Ishikawa (cell line): ENCODE results near the gene KRTAP20-2.

Experiments
- CEBPB ChIP-seq: IDR thresholded peaks from 2 replicates; pipeline ENCODE4 v1.6.1; 2012
- EP300 ChIP-seq: IDR thresholded peaks from 2 replicates; pipeline ENCODE4 v1.6.1; 2012; ENCODE audit warnings: borderline replicate concordance
- REST ChIP-seq: IDR thresholded peaks from 2 replicates; pipeline ENCODE4 v1.6.1; 2012; ENCODE audit warnings: low read depth, mild to moderate bottlenecking
- TAF1 ChIP-seq: IDR thresholded peaks from 2 replicates; pipeline ENCODE4 v1.6.1; 2012; ENCODE audit warnings: low read depth, mild to moderate bottlenecking
- USF1 ChIP-seq: IDR thresholded peaks from 2 replicates; pipeline ENCODE4 v1.6.1; 2012
- YY1 ChIP-seq: IDR thresholded peaks from 2 replicates; pipeline ENCODE4 v1.6.1; 2012; ENCODE audit warnings: low read depth

- TF ChIP-seq REST (no peak), YY1 (no peak), TAF1 (no peak), USF1 (no peak), EP300 (no peak), CEBPB (no peak)
These were observed 34.2 kb upstream of the KRTAP20-2 start, which contains the start of gene KRTAP22-1 for GRCh38 chr21:30600787-30601186.
